Endothelial cell of umbilical vein (primary cell): ENCODE measurements around the gene TDRD9. TPM values are rescaled to one million over a fixed set of nuclear protein-coding genes. Genes with fewer than 3 reads are reported as not detected.

ENCODE experiments used
- BruUV-seq: library from RNA; stranded (reverse); fragments of 400-500 nt; replicated peaks from 2 replicates; lab custom pipeline; 2021; lab: Mats Ljungman, UMichigan
- CTCF ChIA-PET: fragments of 300-600, 350-600 bp; sonication (Branson Sonifier 250); formaldehyde crosslinking; loops from one replicate; lab custom pipeline; 2021; ENCODE audit warnings: antibody characterized with exemption, inconsistent platforms; lab: Charles Lee
- POLR2A ChIA-PET: fragments of 300-600, 350-600 bp; sonication (Branson Sonifier 250); formaldehyde crosslinking; loops from one replicate; lab custom pipeline; 2021; ENCODE audit warnings: antibody characterized with exemption, inconsistent platforms; lab: Charles Lee
- DNase-seq: peaks from one replicate; pipeline ENCODE4 v3.0.0-alpha.2; 2011; ENCODE audit warnings: low read depth, low spot score
- FAIRE-seq: peaks from 2 replicates; lab custom pipeline; 2011; peaks lifted over from hg19 to GRCh38; lab: Jason Lieb, UNC
- H2AFZ ChIP-seq: 2 replicates; pipeline ENCODE4 v1.6.0; 2012; ENCODE audit warnings: low read depth, low read length, control low read depth, inconsistent platforms
- H3K27ac ChIP-seq: 2 replicates; pipeline ENCODE4 v1.5.1; 2011; ENCODE audit warnings: low read depth, mild to moderate bottlenecking, control low read depth, low read length, moderate library complexity; ENCODE audit not compliant: insufficient read depth
- H3K27me3 ChIP-seq, 2 experiments: 2 replicates each; pipeline versions ENCODE4 v1.6.0 to v1.6.1; 2011; ENCODE audit warnings: low read length in 2 of 2, mixed read lengths in 1 of 2; ENCODE audit not compliant: control insufficient read depth in 2 of 2, insufficient read depth in 2 of 2
- H3K36me3 ChIP-seq, 2 experiments: 2 replicates in 1 of 2; 3 replicates in 1 of 2; pipeline ENCODE4 v1.5.1; 2011; ENCODE audit warnings: low read length in 2 of 2, mild to moderate bottlenecking in 1 of 2, moderate library complexity in 1 of 2; ENCODE audit not compliant: control insufficient read depth in 2 of 2, insufficient read depth in 2 of 2; ENCODE audit errors: extremely low read depth in 1 of 2
- H3K4me1 ChIP-seq: 3 replicates; pipeline ENCODE4 v1.5.1; 2011; ENCODE audit warnings: mild to moderate bottlenecking, low read length; ENCODE audit not compliant: control insufficient read depth, insufficient read depth; ENCODE audit errors: extremely low read depth
- H3K4me2 ChIP-seq: 2 replicates; pipeline ENCODE4 v1.6.1; 2011; ENCODE audit warnings: low read length, control low read depth, mixed read lengths; ENCODE audit not compliant: insufficient read depth
- H3K4me3 ChIP-seq, 3 experiments: fragments of 200-600 bp in 1 of 3; sonication (generic), shearing (Covaris generic) in 1 of 3; replicated peaks in 1 of 3; 2 replicates each; pipeline ENCODE4 v1.5.1; 2011 to 2016; ENCODE audit warnings: control low read depth in 3 of 3, low read length in 3 of 3, mild to moderate bottlenecking in 2 of 3, inconsistent platforms in 1 of 3, low read depth in 1 of 3, moderate library complexity in 1 of 3; ENCODE audit not compliant: insufficient read depth in 1 of 3
- H3K79me2 ChIP-seq: 2 replicates; pipeline ENCODE4 v1.6.0; 2012; ENCODE audit warnings: low read length, inconsistent platforms; ENCODE audit not compliant: control insufficient read depth, insufficient read depth
- H3K9ac ChIP-seq: replicated peaks from 2 replicates; pipeline ENCODE3; 2011; ENCODE audit warnings: low read length, control low read depth; ENCODE audit not compliant: insufficient read depth; ENCODE audit errors: extremely low read depth
- H3K9me1 ChIP-seq: replicated peaks from 3 replicates; pipeline ENCODE4 v1.6.0; 2011; ENCODE audit warnings: mild to moderate bottlenecking, low read length; ENCODE audit not compliant: control insufficient read depth, insufficient read depth; ENCODE audit errors: extremely low read depth
- H3K9me3 ChIP-seq: replicated peaks from 2 replicates; pipeline ENCODE4 v1.5.1; 2012; ENCODE audit warnings: low read length, inconsistent platforms; ENCODE audit not compliant: control insufficient read depth, insufficient read depth
- H4K20me1 ChIP-seq: replicated peaks from 2 replicates; pipeline ENCODE3; 2011; ENCODE audit warnings: mild to moderate bottlenecking, low read length; ENCODE audit not compliant: control insufficient read depth, insufficient read depth; ENCODE audit errors: extremely low read depth
- EZH2 ChIP-seq: IDR thresholded peaks from 2 replicates; pipeline ENCODE4 v1.6.1; 2012; ENCODE audit warnings: borderline replicate concordance, low read depth, mild to moderate bottlenecking, moderate library complexity, low read length, inconsistent platforms; ENCODE audit not compliant: severe bottlenecking
- FOS ChIP-seq: IDR thresholded peaks from 2 replicates; pipeline ENCODE4 v1.6.1; 2011; ENCODE audit warnings: mild to moderate bottlenecking, low read length, moderate library complexity, borderline replicate concordance; ENCODE audit not compliant: insufficient read depth
- GATA2 ChIP-seq: IDR thresholded peaks from 2 replicates; pipeline ENCODE4 v1.7.0; 2011; ENCODE audit warnings: low read depth, mild to moderate bottlenecking, moderate library complexity, mixed read lengths, low read length; ENCODE audit not compliant: insufficient read length, insufficient read depth
- JUN ChIP-seq: IDR thresholded peaks from 2 replicates; pipeline ENCODE4 v1.6.1; 2011; ENCODE audit warnings: borderline replicate concordance, low read depth; ENCODE audit not compliant: insufficient read length, insufficient read depth
- MAX ChIP-seq: IDR thresholded peaks from 2 replicates; pipeline ENCODE4 v1.6.1; 2011; ENCODE audit not compliant: insufficient read depth, insufficient read length
- MYC ChIP-seq: IDR thresholded peaks from one replicate; pipeline ENCODE4 v1.6.1; 2011; ENCODE audit warnings: mild to moderate bottlenecking, low read depth, low read length
- POLR2A ChIP-seq: IDR thresholded peaks from 2 replicates; pipeline ENCODE4 v1.6.1; 2012; ENCODE audit warnings: low read depth, mild to moderate bottlenecking, control low read depth, low read length
- POLR2AphosphoS5 ChIP-seq: IDR thresholded peaks from 2 replicates; pipeline ENCODE4 v1.6.1; 2012; ENCODE audit warnings: low read depth, mild to moderate bottlenecking, control low read depth, low read length, moderate library complexity; ENCODE audit not compliant: insufficient read depth
- dilution Hi-C: fragments of 300-500 bp; cut with MboI; formaldehyde crosslinking; loops from one replicate; pipeline ENCODE4 v1.15.0; 2019; ENCODE audit warnings: low sequenced_read_pairs; ENCODE audit not compliant: extremely low pct_ligation_motif_present
- intact Hi-C: fragments of 100-400 bp; cut with micrococcal nuclease; formaldehyde crosslinking; loops from one replicate; pipeline ENCODE4 v1.10.0; 2022
- polyA plus RNA-seq, 4 experiments: library from polyadenylated mRNA; depleted of rRNA in 3 of 4; stranded (reverse) in 3 of 4; unstranded in 1 of 4; fragments of >200 nt; gene quantifications; 2 replicates each; pipeline versions ENCODE4 v1.2.1 to v1.2.3, GENCODE V29; 2011 to 2012; ENCODE audit warnings: missing spikeins in 1 of 4
- total RNA-seq: library from RNA; stranded (reverse); gene quantifications from 2 replicates; pipeline ENCODE4 v1.2.3, GENCODE V29; 2021
- TF ChIP-seq, protein P1 (sequence below), 2 donors: IDR thresholded peaks; 1 replicate in 1 of 2; 2 replicates in 1 of 2; pipeline ENCODE4 v1.5.1; 2011; ENCODE audit warnings: low read length in 2 of 2, mild to moderate bottlenecking in 2 of 2, moderate library complexity in 2 of 2, control low read depth in 1 of 2, inconsistent platforms in 1 of 2, low read depth in 1 of 2; ENCODE audit not compliant: insufficient read depth in 1 of 2; ENCODE audit errors: extremely low read depth in 1 of 2

The TDRD9 gene
- total and polyA plus RNA-seq, 2 donors (not counting 3 experiments of a cell fraction or from before 2014, with no cell fraction given) = 0.52 to 1.4 TPM

GRCh38 chr14:103894723-103895059 lies 33.6 kb upstream of the TDRD9 start:
- FAIRE-seq = no peak

More at GRCh38 chr14:103894723-103895059, 33.6 kb upstream of the TDRD9 start:
- DNase-seq = no peak
- POLR2A ChIA-PET = no interaction called here
- peaks cover 7% of the 10 kb centered on the region for H3K4me1 ChIP-seq
- no peak overlapping the region for H2AFZ ChIP-seq
- no peaks in the 10 kb centered on the region for H4K20me1 ChIP-seq
- H3K4me2 ChIP-seq = no peak overlapping the region
- CTCF ChIA-PET = no interaction called here
- BruUV-seq = no TSS peak
- no peaks in the 10 kb centered on the region for H3K27me3 ChIP-seq
- no peaks in the 10 kb centered on the region for H3K36me3 ChIP-seq
- TF ChIP-seq JUN (no peak), POLR2AphosphoS5 (no peak), EZH2 (no peak), FOS (no peak), MYC (no peak), POLR2A (no peak), MAX (no peak), GATA2 (no peak)
- TF ChIP-seq, protein P1, sequence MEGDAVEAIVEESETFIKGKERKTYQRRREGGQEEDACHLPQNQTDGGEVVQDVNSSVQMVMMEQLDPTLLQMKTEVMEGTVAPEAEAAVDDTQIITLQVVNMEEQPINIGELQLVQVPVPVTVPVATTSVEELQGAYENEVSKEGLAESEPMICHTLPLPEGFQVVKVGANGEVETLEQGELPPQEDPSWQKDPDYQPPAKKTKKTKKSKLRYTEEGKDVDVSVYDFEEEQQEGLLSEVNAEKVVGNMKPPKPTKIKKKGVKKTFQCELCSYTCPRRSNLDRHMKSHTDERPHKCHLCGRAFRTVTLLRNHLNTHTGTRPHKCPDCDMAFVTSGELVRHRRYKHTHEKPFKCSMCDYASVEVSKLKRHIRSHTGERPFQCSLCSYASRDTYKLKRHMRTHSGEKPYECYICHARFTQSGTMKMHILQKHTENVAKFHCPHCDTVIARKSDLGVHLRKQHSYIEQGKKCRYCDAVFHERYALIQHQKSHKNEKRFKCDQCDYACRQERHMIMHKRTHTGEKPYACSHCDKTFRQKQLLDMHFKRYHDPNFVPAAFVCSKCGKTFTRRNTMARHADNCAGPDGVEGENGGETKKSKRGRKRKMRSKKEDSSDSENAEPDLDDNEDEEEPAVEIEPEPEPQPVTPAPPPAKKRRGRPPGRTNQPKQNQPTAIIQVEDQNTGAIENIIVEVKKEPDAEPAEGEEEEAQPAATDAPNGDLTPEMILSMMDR (IDR thresholded peaks at IDR 0.05; ENCODE audit: extremely low read depth in 1 of 2, insufficient read depth in 1 of 2, low read depth in 1 of 2, low read length in 2 of 2) = no peak
- no peaks in the 10 kb centered on the region for H3K9me3 ChIP-seq
- no peak overlapping the region for H3K9ac ChIP-seq
- no peaks in the 10 kb centered on the region for H3K9me1 ChIP-seq
- no peak overlapping the region for H3K4me3 ChIP-seq
- dilution Hi-C loops = no loop called here
- intact Hi-C loops = no loop called here
- H3K79me2 ChIP-seq = no peaks in the 10 kb centered on the region
- H3K27ac ChIP-seq = no peak overlapping the region
